Mucosa of stomach (tissue), 1 donor: Measurements from ENCODE around the gene PRSS36.

Source experiments
- H3K27me3 ChIP-seq: one replicate; pipeline ENCODE4 v1.7.0; 2013; ENCODE audit warnings: mild to moderate bottlenecking, low read length; ENCODE audit not compliant: control insufficient read depth, insufficient read depth
- H3K36me3 ChIP-seq: one replicate; pipeline ENCODE4 v1.7.0; 2013; ENCODE audit warnings: low read length; ENCODE audit not compliant: control insufficient read depth, insufficient read depth
- H3K4me1 ChIP-seq: one replicate; pipeline ENCODE4 v1.7.0; 2013; ENCODE audit warnings: mild to moderate bottlenecking, low read length; ENCODE audit not compliant: control insufficient read depth, insufficient read depth
- H3K4me3 ChIP-seq: one replicate; pipeline ENCODE4 v1.7.0; 2013; ENCODE audit warnings: low read length
- H3K9ac ChIP-seq: one replicate; pipeline ENCODE4 v1.7.0; 2013; ENCODE audit warnings: mild to moderate bottlenecking, low read length, moderate library complexity
- H3K9me3 ChIP-seq: one replicate; pipeline ENCODE4 v1.7.0; 2013; ENCODE audit warnings: mild to moderate bottlenecking, low read length, moderate library complexity; ENCODE audit not compliant: control insufficient read depth
- donor health status: Pancreatic carcinoma.

Gene PRSS36

DNA sequence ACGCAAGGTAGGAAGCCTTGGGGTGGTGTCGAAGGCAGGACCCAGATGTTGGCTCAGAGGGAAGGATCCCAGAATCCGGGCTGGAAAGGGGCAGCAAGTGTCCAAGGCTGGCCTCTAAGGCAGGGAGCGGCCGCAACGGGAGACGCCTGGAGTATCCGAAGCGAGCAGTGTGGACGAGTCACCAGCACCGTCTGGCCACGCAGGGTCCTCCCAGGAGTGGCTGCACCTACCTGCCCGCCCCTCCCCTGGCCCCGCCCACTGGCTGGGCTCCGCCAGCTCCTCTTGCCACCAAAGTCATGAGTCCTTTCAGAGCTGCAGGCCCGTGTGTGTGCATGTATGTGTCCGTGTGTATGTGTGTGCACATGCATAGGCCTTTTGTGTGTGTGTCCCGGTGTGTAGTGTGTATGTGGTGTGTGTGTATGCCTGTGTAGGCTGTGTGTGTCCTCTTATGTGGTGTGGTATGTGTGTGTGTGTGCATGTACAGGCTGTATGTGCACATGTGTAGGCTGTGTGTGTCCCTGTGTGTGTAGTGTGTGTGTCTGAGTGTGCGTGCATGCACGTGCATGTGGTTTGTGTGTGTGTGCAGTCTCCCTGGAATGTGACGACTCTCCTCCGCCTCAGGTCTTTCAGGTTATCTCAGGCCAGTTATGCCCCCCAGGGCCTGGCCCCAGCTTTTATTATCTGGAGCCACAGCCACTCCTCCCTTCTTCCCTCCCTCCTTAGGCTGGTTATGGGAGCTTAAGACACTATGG, 14.2 kb downstream of the PRSS36 start, which contains the start of gene PRSS8:
PRSS8 (minus strand) TSS at position 193 of the 752 bp plus-strand sequence. CDS start 229 bp downstream, outside the sequence.
- Histone ChIP-seq H3K36me3 (peaks cover 15% of the 10 kb centered on the region), H3K4me3 (peak within 1 kb of the TSS; percentile 78), H3K9me3 (no peaks in the 10 kb centered on the region), H3K4me1 (peaks cover 64% of the 10 kb centered on the region), H3K9ac (peak within 1 kb of the TSS; percentile 100), H3K27me3 (peaks cover 3% of the 10 kb centered on the region)

DNA sequence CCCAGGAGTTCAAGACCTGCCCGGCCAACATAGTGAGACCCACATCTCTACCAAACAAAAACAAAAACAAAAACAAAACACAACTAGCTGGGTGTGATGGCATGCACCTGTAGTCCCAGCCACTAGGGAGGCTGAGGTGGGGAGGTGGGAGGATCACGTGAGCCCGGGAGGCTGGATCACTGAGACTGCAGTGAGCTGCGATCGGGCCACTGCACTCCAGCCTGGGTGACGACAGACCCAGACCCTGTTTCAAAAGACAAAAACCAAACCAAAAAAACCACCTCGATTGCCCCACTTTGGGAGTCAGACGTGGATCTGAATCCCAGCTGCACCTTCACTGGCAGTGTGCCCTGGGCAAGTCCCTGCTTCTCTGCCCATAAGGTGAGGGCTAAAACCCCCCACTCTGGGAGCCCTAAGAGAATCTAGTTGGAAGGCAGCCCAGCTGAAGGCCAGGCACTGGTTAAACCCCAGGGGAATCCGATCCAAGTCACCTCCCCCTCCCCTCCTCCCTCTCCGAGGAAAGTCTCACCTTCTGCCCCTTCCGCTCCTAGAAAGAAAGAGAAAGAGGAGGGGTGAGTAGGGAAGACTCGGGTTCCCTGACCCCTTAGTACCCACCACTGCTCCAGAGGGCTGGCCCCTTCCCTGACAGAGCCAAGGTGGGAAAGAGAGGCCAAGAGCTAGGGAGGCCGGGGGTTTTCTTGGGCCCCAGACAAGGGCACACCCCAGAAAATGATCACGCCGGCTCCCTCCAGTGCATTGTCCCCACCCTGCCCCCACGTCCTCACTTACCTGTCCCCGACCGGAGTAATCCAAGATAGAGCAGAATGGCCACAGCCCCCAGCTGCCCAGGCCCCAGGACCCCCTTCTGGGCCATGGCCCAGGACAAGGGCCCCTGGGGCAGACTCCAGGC, 15.0 kb downstream of the PRSS36 start:
- peaks cover 15% of the 10 kb centered on the region for H3K36me3 ChIP-seq
- H3K4me3 ChIP-seq, result peak overlapping the region; percentile 78
- peaks cover 64% of the 10 kb centered on the region for H3K4me1 ChIP-seq
- H3K27me3 ChIP-seq, result peaks cover 3% of the 10 kb centered on the region
- peak overlapping the region; percentile 100 for H3K9ac ChIP-seq
- no peaks in the 10 kb centered on the region for H3K9me3 ChIP-seq

DNA sequence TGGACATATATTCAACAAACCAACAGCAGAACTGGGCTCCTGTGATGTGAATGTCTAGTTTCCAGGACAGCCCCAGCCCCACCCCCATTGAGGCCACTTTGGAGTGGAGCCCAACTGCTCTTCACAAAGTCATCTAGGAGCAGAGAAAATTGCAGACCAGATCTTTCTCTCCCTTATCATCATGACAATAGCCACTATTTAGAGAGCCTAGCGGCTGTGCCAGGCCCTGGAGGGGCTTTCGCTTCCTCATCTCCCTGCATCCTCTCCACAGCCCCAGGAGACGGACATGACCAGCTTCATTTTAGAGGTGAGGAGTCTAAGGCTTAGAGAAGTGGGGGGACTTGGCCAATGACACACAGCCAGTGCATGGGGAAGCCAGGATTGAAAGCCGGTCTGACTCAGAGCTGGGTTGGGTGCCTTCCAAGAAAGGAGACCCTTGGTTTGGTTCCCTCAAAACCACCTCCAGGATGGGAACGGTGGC, 15.7 kb downstream of the PRSS36 start:
- Histone ChIP-seq H3K4me3 (peak overlapping the region; percentile 78), H3K36me3 (peaks cover 15% of the 10 kb centered on the region), H3K4me1 (peaks cover 67% of the 10 kb centered on the region), H3K9me3 (no peaks in the 10 kb centered on the region), H3K27me3 (peaks cover 3% of the 10 kb centered on the region), H3K9ac (peak overlapping the region; percentile 100)

DNA sequence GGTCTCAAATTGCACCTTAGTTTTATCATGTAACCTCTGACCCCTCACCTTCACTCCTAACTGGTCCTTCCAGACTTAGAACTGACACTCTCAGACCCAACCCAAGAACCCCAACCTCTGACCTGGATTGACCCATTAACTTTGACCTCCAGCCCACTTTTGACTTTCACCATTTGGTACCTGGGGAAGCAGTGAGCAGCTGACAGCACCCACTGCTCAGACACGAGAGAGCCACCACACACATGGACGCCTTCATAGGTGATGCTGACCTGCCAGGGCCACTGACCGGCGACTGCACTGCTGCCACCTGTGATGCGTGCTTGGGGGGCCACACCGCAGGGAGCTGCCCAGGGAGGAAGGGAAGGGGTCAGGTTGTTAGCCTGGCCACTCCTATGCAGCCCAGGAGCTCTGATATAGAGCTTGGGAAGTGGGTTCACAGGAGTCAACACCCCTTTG, 16.8 kb downstream of the PRSS36 start:
- Histone ChIP-seq H3K4me1 (peaks cover 67% of the 10 kb centered on the region), H3K27me3 (peaks cover 3% of the 10 kb centered on the region), H3K9ac (peak overlapping the region; percentile 100), H3K36me3 (peaks cover 15% of the 10 kb centered on the region), H3K4me3 (peak overlapping the region; percentile 78), H3K9me3 (no peaks in the 10 kb centered on the region)

DNA sequence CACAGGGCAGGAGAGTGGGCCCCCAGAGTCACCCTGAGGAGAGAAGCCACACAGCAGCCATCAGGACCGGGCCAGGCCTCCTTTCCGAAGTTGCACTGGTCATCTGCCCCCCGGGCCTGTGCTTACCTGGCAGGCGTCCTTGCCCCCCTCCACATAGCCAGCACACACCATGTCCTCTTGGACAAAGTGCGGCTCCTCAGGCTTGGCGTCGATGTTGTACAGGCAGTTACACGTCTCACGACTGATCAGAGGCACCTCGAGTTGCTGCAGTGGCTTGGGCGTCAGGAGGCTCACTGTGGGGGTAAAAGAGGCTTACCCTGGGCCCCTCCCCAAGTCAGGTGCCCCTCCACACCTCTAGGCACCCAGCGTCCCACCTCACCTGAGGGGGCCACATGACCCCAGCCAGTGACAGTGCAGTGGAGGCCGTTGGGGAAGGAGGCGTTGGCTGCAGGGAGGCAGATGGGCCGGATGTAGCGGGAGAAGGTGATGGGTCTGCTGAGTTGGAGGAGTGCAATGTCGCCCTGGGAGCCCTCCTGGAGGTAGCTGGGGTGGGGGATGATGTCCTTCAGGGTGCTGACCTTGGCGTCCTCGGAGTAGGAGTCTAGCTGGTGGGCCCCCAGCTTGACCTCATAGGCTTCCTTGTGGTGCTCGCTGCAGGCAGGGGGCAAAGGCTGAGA, 17.4 kb downstream of the PRSS36 start:
- H3K4me3 ChIP-seq, result no peak overlapping the region
- H3K9me3 ChIP-seq, result no peaks in the 10 kb centered on the region
- H3K9ac ChIP-seq, result peak overlapping the region; percentile 63
- H3K27me3 ChIP-seq, result peaks cover 3% of the 10 kb centered on the region
- H3K4me1 ChIP-seq, result peaks cover 72% of the 10 kb centered on the region
- peaks cover 17% of the 10 kb centered on the region for H3K36me3 ChIP-seq

DNA sequence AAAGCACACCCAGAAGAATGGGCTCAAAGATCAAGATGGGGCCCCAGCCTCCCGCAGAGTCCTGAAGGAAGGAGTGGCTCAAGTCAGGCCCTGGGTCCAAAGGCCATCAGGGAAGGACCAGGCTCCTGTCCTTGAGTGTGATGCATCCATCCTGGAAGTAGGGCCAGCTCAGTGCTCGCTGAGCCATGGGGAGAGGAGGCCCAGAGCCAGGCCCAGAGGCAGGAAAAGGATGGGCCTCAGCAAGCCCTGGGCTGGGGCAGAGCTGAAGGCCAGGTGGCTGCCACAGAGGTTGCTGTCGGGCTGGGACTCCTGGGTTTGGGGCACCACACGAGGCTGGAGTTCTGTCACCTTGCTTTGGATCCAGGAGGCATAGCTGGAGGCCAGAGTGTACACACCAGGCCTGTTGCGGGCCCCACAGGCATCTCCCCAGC, 18.0 kb downstream of the PRSS36 start:
- H3K9ac ChIP-seq, result peak overlapping the region; percentile 63
- H3K9me3 ChIP-seq, result no peaks in the 10 kb centered on the region
- peaks cover 3% of the 10 kb centered on the region for H3K27me3 ChIP-seq
- no peak overlapping the region for H3K4me3 ChIP-seq
- peaks cover 78% of the 10 kb centered on the region for H3K4me1 ChIP-seq
- peaks cover 23% of the 10 kb centered on the region for H3K36me3 ChIP-seq

DNA sequence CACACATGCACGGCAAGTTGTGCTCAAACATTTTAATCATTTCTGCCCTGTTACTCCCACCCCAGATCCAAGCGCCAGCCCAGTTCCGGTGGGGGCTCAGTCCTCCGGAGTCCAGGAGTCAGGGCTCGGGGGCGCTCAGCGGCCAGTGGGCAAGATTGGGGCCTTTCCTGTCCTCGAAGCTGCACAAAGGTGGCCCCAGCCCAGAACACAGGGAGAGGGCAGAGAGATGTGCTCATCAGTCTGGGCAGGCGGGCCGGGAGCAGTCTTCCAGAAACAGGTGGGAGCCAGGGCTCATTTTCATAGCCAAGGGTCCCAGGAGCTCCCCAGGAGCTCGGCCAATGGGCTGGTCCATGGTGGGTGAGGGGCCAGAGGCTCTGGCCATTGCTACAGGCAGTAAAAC, 18.4 kb downstream of the PRSS36 start:
- Histone ChIP-seq H3K4me1 (peaks cover 79% of the 10 kb centered on the region), H3K36me3 (peaks cover 23% of the 10 kb centered on the region), H3K9me3 (no peaks in the 10 kb centered on the region), H3K4me3 (no peak overlapping the region), H3K27me3 (peaks cover 3% of the 10 kb centered on the region), H3K9ac (peak overlapping the region; percentile 63)

DNA sequence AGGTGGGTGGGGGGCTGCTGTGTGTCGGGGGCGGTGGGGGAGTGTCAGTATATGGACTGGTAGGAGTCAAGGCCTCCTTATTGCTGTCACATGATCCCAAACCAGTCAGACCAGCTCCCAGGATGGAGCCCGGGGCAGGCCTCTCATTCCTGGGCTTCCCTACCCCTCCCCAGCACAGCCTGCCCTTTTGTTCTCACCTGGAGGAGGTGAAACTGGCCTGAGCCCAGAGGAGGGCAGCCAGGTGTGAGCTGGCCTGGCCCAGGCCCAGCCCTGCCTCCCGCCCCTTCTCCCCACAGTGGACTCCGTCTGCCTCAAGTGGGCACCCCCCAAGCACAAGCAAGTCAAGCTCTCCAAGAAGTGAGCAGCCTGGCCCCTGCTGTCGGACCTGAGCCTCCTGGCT, 19.0 kb downstream of the PRSS36 start:
- Histone ChIP-seq H3K4me1 (peaks cover 75% of the 10 kb centered on the region), H3K36me3 (peaks cover 23% of the 10 kb centered on the region)

DNA sequence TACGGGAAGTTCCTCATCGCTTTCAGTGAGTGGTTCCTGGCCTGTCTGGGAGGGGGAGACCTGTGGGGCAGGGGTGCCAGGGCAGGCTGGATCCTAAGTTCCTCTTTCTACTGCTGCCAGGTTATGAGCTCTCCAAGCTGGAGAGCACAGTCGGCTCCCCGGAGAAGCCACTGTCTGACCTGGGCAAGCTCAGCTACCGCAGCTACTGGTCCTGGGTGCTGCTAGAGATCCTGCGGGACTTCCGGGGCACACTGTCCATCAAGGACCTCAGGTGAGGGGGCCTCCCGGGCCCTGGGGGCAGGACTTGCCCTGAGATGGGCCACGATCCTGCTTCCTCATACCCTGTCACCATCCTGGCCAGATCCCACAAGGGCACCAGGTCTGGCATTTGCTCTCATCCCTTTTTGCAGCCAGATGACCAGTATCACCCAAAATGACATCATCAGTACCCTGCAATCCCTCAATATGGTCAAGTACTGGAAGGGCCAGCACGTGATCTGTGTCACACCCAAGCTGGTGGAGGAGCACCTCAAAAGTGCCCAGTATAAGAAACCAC, 19.5 kb downstream of the PRSS36 start:
- peaks cover 3% of the 10 kb centered on the region for H3K27me3 ChIP-seq
- peaks cover 72% of the 10 kb centered on the region for H3K4me1 ChIP-seq
- H3K36me3 ChIP-seq, result peaks cover 23% of the 10 kb centered on the region
- no peaks in the 10 kb centered on the region for H3K9me3 ChIP-seq
- H3K9ac ChIP-seq, result peak overlapping the region; percentile 63
- no peak overlapping the region for H3K4me3 ChIP-seq

More for the DNA sequence above, 19.0 kb downstream of the PRSS36 start:
- peaks cover 3% of the 10 kb centered on the region for H3K27me3 ChIP-seq
- peak overlapping the region; percentile 63 for H3K9ac ChIP-seq
- H3K4me3 ChIP-seq, result no peak overlapping the region
- no peaks in the 10 kb centered on the region for H3K9me3 ChIP-seq

DNA sequence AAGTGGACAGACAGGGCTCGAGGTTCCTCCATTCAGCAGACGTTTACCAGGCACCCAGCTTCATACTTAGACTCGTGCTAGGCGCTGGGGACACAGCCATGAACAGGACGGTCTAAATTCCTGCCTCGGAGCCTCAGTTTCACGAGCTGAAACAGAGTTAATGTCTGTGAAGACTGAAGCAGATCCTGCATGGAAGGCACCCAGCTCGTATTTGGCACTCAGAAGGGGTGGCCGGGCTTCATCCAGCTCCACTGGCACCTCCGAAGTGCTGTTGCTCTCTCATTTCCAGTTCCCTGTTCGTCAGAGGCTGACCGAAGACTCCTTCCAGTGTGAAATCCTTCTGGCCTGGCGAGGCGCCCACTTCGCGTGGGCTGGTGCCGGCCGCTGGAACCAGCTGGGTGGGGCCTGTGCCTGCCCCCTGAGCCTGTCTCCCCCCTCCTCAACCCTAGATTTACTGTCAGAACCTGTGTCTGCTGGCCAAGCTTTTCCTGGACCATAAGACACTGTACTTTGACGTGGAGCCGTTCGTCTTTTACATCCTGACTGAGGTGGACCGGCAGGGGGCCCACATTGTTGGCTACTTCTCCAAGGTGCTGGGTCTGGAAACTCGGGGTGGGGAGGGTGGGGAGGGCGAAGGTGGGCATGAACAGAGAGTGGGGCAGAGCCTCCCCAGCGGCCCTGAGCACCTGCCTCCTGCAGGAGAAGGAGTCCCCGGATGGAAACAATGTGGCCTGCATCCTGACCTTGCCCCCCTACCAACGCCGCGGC, 20.1 kb downstream of the PRSS36 start:
- H3K4me1 ChIP-seq, result peaks cover 72% of the 10 kb centered on the region

More for the DNA sequence above, 20.1 kb downstream of the PRSS36 start:
- H3K27me3 ChIP-seq, result no peaks in the 10 kb centered on the region
- no peaks in the 10 kb centered on the region for H3K9me3 ChIP-seq
- H3K4me3 ChIP-seq, result no peak overlapping the region
- peak overlapping the region; percentile 63 for H3K9ac ChIP-seq
- H3K36me3 ChIP-seq, result peaks cover 23% of the 10 kb centered on the region
